HK-2 (cell line): ENCODE data around the gene BNC2.

Experiments
- DNase-seq: peaks from one replicate; pipeline ENCODE4 v3.0.0-alpha.2; 2018; ENCODE audit not compliant: unreplicated experiment

The BNC2 gene

DNA sequence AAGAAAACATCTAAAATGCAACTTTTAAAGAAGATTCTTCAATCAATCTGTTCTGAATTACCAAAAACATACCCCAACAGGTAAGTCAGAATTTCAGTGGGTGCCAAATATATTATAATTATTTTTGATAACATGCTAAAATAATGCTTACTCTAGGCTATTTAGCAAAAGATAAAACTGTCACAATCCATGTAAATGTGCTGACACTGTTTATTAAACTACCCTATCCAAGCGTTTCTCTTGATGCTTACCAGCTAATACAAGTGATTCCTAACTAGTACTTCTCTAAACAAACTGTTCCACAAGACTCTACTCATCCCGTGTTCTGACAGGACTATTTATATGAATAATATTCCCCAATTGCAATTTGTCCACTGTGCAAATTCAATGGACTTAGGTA lies 236.7 kb downstream of the BNC2 start:
- DNase-seq: no peak

GRCh38 chr9:16628413-16628812 lies 242.1 kb downstream of the BNC2 start:
- no peak for DNase-seq

DNA sequence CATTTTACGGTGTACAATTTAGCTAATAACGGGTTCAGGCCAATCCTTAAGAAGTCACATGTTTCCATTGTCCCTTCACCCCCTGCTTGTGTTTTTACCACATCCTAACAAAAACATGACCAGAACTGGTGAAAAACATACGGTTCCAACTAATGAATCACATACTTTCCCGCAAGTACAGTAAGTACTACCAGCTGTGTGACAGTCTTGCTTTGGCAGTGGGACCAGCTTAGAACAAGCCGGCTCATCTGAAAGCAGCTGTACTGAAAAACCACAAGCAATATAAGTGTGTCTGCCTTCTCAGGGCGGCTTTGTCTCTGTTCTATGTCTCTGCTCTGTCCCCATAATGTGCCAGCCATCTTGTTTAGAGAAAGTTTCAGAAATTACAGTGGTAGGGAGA lies 242.5 kb downstream of the BNC2 start:
- no peak for DNase-seq

- no peak for DNase-seq
These were observed 242.9 kb downstream of the BNC2 start for GRCh38 chr9:16627521-16627920.

- DNase-seq: peak; percentile 25
These were observed 243.8 kb downstream of the BNC2 start for GRCh38 chr9:16626577-16627130.

DNA sequence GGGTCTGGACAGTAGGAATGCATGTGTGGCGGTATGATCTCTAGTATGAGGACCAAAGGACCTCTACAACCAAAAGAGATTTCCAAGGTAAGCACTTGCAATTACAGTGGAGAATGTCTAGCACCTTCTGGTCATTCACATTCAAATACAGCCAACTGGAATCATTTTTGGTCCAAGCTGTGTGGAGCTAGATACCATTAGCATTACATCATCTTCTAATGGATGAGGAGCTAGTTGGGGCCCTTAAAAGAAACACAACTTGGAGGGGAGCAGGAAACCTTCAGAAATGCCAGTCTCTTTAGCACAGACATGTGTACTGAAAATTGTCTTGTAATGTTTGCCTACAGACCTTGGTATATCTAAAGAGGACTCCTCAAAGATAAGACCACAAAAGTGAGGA lies 244.7 kb downstream of the BNC2 start:
- no peak for DNase-seq

DNA sequence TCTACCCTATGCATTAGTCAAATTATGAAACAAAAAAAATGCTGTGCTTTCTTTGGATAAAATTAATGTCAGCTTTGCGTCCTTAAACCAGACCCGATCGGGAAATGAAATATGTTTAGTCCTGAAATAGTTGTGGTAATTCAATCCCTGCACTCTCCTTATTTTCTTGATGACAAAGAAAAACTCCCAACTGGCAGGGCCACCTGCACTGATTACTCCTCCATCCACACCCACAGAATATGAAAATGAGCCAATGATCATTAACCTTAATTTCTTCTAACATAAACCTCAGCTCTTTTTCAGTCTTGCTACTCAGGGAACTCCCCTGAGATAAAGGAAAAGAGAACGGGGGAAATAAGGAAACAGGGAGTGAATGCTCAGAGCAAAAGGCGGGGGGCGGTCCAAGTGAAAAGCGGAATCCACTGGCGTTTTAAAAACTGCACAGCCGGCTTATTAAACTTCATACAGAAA lies 245.3 kb downstream of the BNC2 start:
- DNase-seq: no peak

DNA sequence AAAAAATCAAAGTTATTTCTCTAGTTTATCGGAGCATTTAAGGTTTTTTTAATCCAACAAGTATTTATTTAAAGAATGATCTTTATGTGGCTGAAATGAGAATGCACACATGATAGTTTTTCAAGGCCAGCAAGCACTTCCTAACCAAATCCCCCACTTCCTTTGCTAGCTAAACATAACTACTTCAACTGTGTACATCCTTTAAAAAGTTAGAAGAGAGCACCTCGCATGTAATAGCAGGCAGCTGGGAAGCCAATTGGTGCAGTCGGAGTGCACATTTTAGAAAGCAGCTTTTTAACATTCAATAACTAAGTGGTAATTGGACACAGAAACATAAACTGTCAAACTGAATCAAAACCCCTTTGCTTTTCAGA lies 245.7 kb downstream of the BNC2 start:
- no peak for DNase-seq

- DNase-seq: no peak
These were observed 246.3 kb downstream of the BNC2 start for GRCh38 chr9:16623989-16624743.

- DNase-seq: no peak
These were observed 247.9 kb downstream of the BNC2 start for GRCh38 chr9:16622541-16622940.

- DNase-seq: no peak
These were observed 250.5 kb downstream of the BNC2 start for GRCh38 chr9:16619914-16620520.

DNA sequence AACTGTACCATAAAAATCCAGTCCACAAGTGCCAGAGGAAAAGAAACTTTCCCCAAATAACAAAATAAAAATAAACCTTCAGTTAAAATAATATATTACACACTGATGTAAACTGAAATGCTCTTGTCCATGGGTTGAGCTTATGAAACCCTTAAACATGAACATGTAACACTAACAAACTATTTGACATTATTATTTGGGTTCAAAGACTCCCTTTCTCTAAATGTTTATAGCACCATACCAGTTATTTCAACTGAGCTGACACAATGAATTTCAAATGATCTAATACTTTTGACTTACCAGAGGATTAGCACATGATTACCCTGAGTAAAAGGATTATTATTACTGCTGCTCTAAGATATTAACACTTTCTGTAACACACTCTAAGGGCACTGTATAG lies 251.1 kb downstream of the BNC2 start:
- no peak for DNase-seq

- no peak for DNase-seq
These were observed 251.9 kb downstream of the BNC2 start for GRCh38 chr9:16618524-16618923.

- no peak for DNase-seq
These were observed 253.8 kb downstream of the BNC2 start for GRCh38 chr9:16616686-16617085.

GRCh38 chr9:16615451-16615850 lies 255.0 kb downstream of the BNC2 start:
- no peak for DNase-seq

DNA sequence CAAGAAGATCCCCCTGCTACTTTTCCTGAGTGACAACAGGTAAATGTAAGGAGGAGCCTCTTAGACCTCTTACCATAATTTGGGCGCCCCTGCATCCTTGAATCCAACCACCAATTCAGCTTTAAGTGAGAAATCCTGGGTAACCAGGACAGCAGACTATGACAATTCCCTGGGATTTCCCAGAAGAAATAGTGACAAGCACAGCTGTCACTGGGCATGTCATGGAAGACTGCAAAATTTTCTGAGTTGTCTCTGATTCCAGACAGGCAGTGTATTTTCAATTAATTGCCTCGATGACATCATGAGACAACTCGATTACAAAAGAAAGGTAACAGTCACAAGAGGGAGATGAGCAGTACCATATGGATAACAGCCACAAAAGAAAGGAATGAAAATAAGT lies 256.9 kb downstream of the BNC2 start:
- DNase-seq: no peak

GRCh38 chr9:16613051-16613450 lies 257.4 kb downstream of the BNC2 start:
- no peak for DNase-seq

- no peak for DNase-seq
These were observed 257.8 kb downstream of the BNC2 start for GRCh38 chr9:16612627-16613026.

- DNase-seq: no peak
These were observed 258.5 kb downstream of the BNC2 start for GRCh38 chr9:16611983-16612382.

DNA sequence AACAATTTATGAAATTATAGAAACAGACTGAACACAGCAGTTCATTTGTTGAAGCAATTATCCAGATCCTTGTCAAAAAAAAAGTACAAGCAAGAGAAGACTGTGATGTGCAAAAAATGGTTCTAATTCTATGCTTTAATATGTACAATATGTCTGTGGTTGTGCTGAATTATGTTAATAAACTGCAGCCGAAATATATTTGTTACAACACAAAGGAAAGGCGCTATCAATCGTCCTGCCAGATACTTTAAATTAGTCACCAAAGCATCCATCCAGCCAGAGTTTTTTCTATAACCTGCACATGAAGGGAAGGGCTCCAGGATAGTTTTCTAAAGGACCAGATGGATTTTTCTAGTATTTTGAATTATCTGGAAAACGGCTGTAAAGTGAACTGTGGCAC lies 259.5 kb downstream of the BNC2 start:
- no peak for DNase-seq

DNA sequence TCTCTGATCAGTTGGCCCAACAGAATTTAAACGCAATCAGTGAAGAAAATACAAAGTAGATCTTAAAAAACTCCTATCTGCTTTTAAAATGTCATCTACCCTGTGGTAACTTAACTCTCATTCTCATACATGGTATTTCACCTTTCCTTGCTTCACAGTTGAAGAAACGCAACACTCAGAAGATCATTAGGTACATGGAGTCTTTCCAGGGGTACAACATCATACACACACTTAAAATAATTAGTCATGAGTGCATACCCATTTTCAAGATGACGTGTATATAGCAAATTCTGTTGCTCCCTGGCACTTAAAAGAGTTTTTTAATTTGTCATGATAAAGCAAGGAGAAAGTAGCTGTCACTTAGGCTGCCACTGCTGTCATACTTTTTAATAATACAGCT lies 259.9 kb downstream of the BNC2 start:
- no peak for DNase-seq

- DNase-seq: no peak
These were observed 261.6 kb downstream of the BNC2 start for GRCh38 chr9:16608906-16609305.

DNA sequence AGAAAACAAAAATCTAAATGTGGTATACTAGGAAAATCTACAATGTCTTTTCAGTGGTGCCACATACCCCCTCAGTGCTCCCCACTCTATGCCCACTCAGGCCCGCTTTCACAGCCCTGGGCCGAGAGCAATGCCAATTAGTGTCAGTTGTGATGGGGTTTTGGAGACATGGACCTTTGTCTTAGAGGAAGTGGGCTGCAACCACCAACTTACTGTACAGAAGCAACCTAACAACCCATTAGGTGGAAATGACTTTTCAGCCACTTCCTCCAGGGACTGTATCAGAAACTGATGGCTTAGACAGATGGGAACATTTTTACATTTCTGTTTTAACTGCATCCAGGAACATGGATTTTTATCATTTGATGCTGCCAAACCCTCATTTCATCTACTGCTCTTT lies 268.0 kb downstream of the BNC2 start:
- DNase-seq: no peak
